Measurements from ENCODE around the gene DVL2.

The DVL2 gene

GRCh38 chr17:7225711-7226331, 8.5 kb downstream of the DVL2 start:
- Histone ChIP-seq H3K27me3 (ENCODE audit: insufficient read depth, low read length) (no peaks in the 10 kb centered on the region), H3K4me3 (ENCODE audit: low read depth, low read length, poor library complexity, severe bottlenecking) (no peak overlapping the region), H3K9ac (ENCODE audit: low read length) (no peak overlapping the region), H3K9me3 (ENCODE audit: low read length) (no peaks in the 10 kb centered on the region), H3K4me1 (ENCODE audit: insufficient read depth, low read length, severe bottlenecking) (peaks cover under 1% of the 10 kb centered on the region), H2AFZ (ENCODE audit: low read length) (no peak overlapping the region), H3K79me2 (ENCODE audit: insufficient read depth, low read length) (no peaks in the 10 kb centered on the region), H3K4me2 (ENCODE audit: low read length) (no peak overlapping the region), H3K36me3 (ENCODE audit: insufficient read depth, low read length) (peaks cover 94% of the 10 kb centered on the region), H3F3A (ENCODE audit: insufficient read depth, low read length) (no peaks in the 10 kb centered on the region; the same call in 1 of the 2 replicates), H3K9me2 (ENCODE audit: low read depth, low read length) (no peaks in the 10 kb centered on the region), H3K27ac (ENCODE audit: low read depth, low read length, poor library complexity, severe bottlenecking) (no peak overlapping the region), H4K20me1 (ENCODE audit: insufficient read depth, low read length) (no peaks in the 10 kb centered on the region)
- TF ChIP-seq, protein P1, sequence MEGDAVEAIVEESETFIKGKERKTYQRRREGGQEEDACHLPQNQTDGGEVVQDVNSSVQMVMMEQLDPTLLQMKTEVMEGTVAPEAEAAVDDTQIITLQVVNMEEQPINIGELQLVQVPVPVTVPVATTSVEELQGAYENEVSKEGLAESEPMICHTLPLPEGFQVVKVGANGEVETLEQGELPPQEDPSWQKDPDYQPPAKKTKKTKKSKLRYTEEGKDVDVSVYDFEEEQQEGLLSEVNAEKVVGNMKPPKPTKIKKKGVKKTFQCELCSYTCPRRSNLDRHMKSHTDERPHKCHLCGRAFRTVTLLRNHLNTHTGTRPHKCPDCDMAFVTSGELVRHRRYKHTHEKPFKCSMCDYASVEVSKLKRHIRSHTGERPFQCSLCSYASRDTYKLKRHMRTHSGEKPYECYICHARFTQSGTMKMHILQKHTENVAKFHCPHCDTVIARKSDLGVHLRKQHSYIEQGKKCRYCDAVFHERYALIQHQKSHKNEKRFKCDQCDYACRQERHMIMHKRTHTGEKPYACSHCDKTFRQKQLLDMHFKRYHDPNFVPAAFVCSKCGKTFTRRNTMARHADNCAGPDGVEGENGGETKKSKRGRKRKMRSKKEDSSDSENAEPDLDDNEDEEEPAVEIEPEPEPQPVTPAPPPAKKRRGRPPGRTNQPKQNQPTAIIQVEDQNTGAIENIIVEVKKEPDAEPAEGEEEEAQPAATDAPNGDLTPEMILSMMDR (IDR thresholded peaks at IDR 0.05; ENCODE audit: low read length) = no peak

DNA sequence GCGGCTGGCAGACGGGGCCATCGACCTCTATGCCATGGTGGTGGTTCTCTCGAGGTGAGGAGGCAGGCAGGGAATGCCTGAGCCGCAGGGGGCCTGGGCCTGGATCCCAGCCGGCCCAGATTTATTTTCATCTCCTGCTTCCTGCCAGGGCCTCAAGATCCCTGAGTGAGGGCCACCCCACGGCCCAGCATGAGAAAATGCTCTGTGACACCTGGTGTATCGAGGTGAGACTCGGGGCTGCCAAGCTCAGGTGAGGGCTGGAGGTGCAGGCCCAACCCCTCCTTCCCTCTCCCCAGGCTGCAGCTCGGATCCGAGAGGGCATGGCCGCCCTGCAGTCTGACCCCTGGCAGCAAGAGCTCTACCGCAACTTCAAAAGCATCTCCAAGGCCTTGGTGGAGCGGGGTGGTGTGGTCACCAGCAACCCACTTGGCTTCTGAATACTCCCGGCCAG, 9.6 kb downstream of the DVL2 start:
- Histone ChIP-seq H3K79me2 (ENCODE audit: insufficient read depth, low read length) (no peaks in the 10 kb centered on the region), H3K4me3 (ENCODE audit: low read depth, low read length, poor library complexity, severe bottlenecking) (no peak overlapping the region), H3K9ac (ENCODE audit: low read length) (no peak overlapping the region), H2AFZ (ENCODE audit: low read length) (no peak overlapping the region), H3K36me3 (ENCODE audit: insufficient read depth, low read length) (peaks cover 83% of the 10 kb centered on the region), H3K9me2 (ENCODE audit: low read depth, low read length) (no peaks in the 10 kb centered on the region), H3K27me3 (ENCODE audit: insufficient read depth, low read length) (no peaks in the 10 kb centered on the region), H3K27ac (ENCODE audit: low read depth, low read length, poor library complexity, severe bottlenecking) (no peak overlapping the region), H3K4me2 (ENCODE audit: low read length) (no peak overlapping the region), H3K4me1 (ENCODE audit: insufficient read depth, low read length, severe bottlenecking) (peaks cover 7% of the 10 kb centered on the region), H3K9me3 (ENCODE audit: low read length) (no peaks in the 10 kb centered on the region), H3F3A (ENCODE audit: insufficient read depth, low read length) (no peaks in the 10 kb centered on the region; the same call in 1 of the 2 replicates), H4K20me1 (ENCODE audit: insufficient read depth, low read length) (no peaks in the 10 kb centered on the region)
- TF ChIP-seq, protein P1 (IDR thresholded peaks at IDR 0.05; ENCODE audit: low read length) = no peak
- TF ChIP-seq EZH2 (IDR thresholded peaks at IDR 0.05; ENCODE audit: borderline replicate concordance, low read length) = no peak

DNA sequence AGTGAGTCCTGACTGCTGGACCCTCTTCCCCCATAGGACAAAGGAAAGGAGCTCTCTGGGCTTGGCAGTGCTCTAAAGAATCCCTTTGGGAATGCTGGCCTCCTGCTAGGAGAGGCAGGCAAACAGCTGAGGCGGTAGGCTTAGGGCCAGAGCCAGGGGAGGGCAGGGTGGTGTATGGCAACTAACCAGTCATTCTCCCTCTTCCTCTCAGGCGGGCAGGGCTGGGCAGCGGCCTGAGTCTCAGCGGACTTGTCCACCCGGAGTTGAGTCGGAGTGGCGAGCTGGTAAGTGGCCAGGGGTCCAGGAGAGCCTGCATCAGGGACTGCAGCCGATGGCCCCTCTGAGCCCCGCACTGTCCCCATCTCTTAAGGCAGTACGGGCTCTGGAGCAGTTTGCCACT, 10.2 kb downstream of the DVL2 start:
- H3K9me3 ChIP-seq (ENCODE audit: low read length) = no peaks in the 10 kb centered on the region
- no peak overlapping the region for H3K4me2 ChIP-seq (ENCODE audit: low read length)
- no peaks in the 10 kb centered on the region for H4K20me1 ChIP-seq (ENCODE audit: insufficient read depth, low read length)
- peaks cover 12% of the 10 kb centered on the region for H3K4me1 ChIP-seq (ENCODE audit: insufficient read depth, low read length, severe bottlenecking)
- H3F3A ChIP-seq (ENCODE audit: insufficient read depth, low read length) = no peaks in the 10 kb centered on the region; the same call in 1 of the 2 replicates
- no peak overlapping the region for H3K4me3 ChIP-seq (ENCODE audit: low read depth, low read length, poor library complexity, severe bottlenecking)
- H3K27me3 ChIP-seq (ENCODE audit: insufficient read depth, low read length) = no peaks in the 10 kb centered on the region
- H3K27ac ChIP-seq (ENCODE audit: low read depth, low read length, poor library complexity, severe bottlenecking) = no peak overlapping the region
- no peaks in the 10 kb centered on the region for H3K79me2 ChIP-seq (ENCODE audit: insufficient read depth, low read length)
- H3K9ac ChIP-seq (ENCODE audit: low read length) = no peak overlapping the region
- H2AFZ ChIP-seq (ENCODE audit: low read length) = no peak overlapping the region
- TF ChIP-seq EZH2 (IDR thresholded peaks at IDR 0.05; ENCODE audit: borderline replicate concordance, low read length) = no peak
- TF ChIP-seq, protein P1 (IDR thresholded peaks at IDR 0.05; ENCODE audit: low read length) = no peak
- H3K36me3 ChIP-seq (ENCODE audit: insufficient read depth, low read length) = peaks cover 77% of the 10 kb centered on the region
- H3K9me2 ChIP-seq (ENCODE audit: low read depth, low read length) = no peaks in the 10 kb centered on the region

Measured in OCI-LY1 (cell line).